ENCODE results near the gene RIC1. TPM values are rescaled to one million over a fixed set of nuclear protein-coding genes. Genes with fewer than 3 reads are reported as not detected.

Gene RIC1
- total and polyA plus RNA-seq, 2 of the 4 experiments (the other 2 are of a cell fraction): 28.8 to 76.9 TPM

DNA sequence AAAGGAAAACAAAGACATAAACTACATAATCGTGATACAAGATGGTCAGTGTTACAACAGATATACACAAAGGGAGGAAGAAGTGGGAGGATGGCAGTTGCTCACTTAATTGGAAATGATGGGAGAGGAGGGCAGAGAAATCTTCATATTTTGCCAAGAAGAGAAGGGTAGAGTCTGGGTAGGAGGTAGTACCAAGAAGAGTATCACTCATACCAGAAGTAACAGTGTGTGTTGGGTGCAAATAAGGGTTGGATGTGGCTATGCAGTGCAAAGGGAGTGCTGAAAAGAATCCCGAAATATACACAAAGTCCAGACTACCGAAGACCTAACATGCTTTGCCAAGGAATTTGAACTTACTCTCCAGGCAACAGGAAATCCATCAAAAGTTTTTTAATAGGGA is 163.0 kb downstream of the RIC1 start:
- Histone ChIP-seq H3K27ac (ENCODE audit: insufficient read depth, low read length) (no peak overlapping the region), H4K8ac (ENCODE audit: low read depth in 2 of 2, low read length in 2 of 2) (no peak overlapping the region), H3K14ac (replicated peaks; ENCODE audit: low read depth, low read length) (no peak overlapping the region), H3K4me1 (ENCODE audit: control insufficient read depth, insufficient read depth, low read length) (0 out of 2 replicates have a peak, but pooled peaks cover 2% of the 10 kb centered on the region), H2BK15ac (ENCODE audit: low read depth, low read length) (no peak overlapping the region), H2AK9ac (replicated peaks; ENCODE audit: low read depth, low read length, poor library complexity) (no peak overlapping the region), H3K4ac (ENCODE audit: low read depth, low read length) (no peak overlapping the region), H3K79me1 (ENCODE audit: low read depth in 1 of 2, low read length in 2 of 2) (peaks cover 0 to 5% of the 10 kb centered on the region in 2 experiments; a peak in 1 of 4 replicates), H2BK20ac (ENCODE audit: low read depth, low read length) (no peak overlapping the region), H3K9me1 (ENCODE audit: insufficient read depth, low read length) (peaks cover 6% of the 10 kb centered on the region; the same call in 1 of the 2 replicates), H3K36me3 (ENCODE audit: control insufficient read depth, insufficient read depth, low read length) (no peaks in the 10 kb centered on the region; the same call in 1 of the 2 replicates), H2BK120ac (ENCODE audit: low read depth, low read length) (no peak overlapping the region), H2AFZ (replicated peaks; ENCODE audit: low read length, poor library complexity) (no peak overlapping the region), H3K9ac (ENCODE audit: low read depth, low read length) (no peak overlapping the region), H4K5ac (ENCODE audit: low read depth, low read length) (no peak overlapping the region), H3K9me3 (ENCODE audit: control insufficient read depth, insufficient read depth, low read length) (no peaks in the 10 kb centered on the region), H3K4me3 (ENCODE audit: insufficient read depth, low read depth, low read length) (no peak overlapping the region), H4K91ac (ENCODE audit: insufficient read depth, low read depth, low read length) (no peak overlapping the region), H3K4me2 (ENCODE audit: low read depth, low read length) (no peak overlapping the region), H3K56ac (ENCODE audit: extremely low read depth, insufficient read depth, low read length) (no peak overlapping the region), H2AK5ac (ENCODE audit: low read depth, low read length) (no peak overlapping the region), H3K23ac (ENCODE audit: low read depth, low read length) (no peak overlapping the region), H2BK5ac (ENCODE audit: low read depth, low read length, poor library complexity, severe bottlenecking) (no peak overlapping the region), H3K18ac (ENCODE audit: low read depth, low read length) (no peak overlapping the region), H3K27me3 (ENCODE audit: control insufficient read depth, insufficient read depth, low read length) (no peaks in the 10 kb centered on the region), H4K20me1 (ENCODE audit: insufficient read depth, low read length) (no peaks in the 10 kb centered on the region)
- ChIA-PET CTCF (no interaction called here), POLR2A (ENCODE audit: unreplicated experiment) (no interaction called here)
- in situ Hi-C loops (cut with MboI; ENCODE audit: low sequenced_read_pairs): no loop called here
- intact Hi-C loops (cut with micrococcal nuclease): loop anchor here (10.0 kb wide), 1 partner anchor 513 kb away; no protein-coding TSS in a partner anchor
- no peak for TF ChIP-seq BHLHE40 (IDR thresholded peaks at IDR 0.05; ENCODE audit: low read depth, low read length)
- TF ChIP-seq, protein P1, sequence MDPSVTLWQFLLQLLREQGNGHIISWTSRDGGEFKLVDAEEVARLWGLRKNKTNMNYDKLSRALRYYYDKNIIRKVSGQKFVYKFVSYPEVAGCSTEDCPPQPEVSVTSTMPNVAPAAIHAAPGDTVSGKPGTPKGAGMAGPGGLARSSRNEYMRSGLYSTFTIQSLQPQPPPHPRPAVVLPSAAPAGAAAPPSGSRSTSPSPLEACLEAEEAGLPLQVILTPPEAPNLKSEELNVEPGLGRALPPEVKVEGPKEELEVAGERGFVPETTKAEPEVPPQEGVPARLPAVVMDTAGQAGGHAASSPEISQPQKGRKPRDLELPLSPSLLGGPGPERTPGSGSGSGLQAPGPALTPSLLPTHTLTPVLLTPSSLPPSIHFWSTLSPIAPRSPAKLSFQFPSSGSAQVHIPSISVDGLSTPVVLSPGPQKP (IDR thresholded peaks at IDR 0.05; ENCODE audit: borderline replicate concordance, low read depth, low read length): no peak
- TF ChIP-seq RFX5 (IDR thresholded peaks at IDR 0.05; ENCODE audit: low read depth, low read length): no peak
- no peak for TF ChIP-seq RCOR1 (IDR thresholded peaks at IDR 0.05; ENCODE audit: insufficient replicate concordance, low read length)
- no peak for TF ChIP-seq CHD1 (IDR thresholded peaks at IDR 0.05; ENCODE audit: low read depth, low read length)
- TF ChIP-seq, protein P2, sequence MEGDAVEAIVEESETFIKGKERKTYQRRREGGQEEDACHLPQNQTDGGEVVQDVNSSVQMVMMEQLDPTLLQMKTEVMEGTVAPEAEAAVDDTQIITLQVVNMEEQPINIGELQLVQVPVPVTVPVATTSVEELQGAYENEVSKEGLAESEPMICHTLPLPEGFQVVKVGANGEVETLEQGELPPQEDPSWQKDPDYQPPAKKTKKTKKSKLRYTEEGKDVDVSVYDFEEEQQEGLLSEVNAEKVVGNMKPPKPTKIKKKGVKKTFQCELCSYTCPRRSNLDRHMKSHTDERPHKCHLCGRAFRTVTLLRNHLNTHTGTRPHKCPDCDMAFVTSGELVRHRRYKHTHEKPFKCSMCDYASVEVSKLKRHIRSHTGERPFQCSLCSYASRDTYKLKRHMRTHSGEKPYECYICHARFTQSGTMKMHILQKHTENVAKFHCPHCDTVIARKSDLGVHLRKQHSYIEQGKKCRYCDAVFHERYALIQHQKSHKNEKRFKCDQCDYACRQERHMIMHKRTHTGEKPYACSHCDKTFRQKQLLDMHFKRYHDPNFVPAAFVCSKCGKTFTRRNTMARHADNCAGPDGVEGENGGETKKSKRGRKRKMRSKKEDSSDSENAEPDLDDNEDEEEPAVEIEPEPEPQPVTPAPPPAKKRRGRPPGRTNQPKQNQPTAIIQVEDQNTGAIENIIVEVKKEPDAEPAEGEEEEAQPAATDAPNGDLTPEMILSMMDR (conservative IDR thresholded peaks at IDR 0.05; ENCODE audit: low read depth, low read length): no peak
- no peak for TF ChIP-seq POLR2A (IDR thresholded peaks at IDR 0.05; ENCODE audit: low read depth, low read length)
- TF ChIP-seq CEBPB (IDR thresholded peaks at IDR 0.05; ENCODE audit: low read depth, low read length): no peak
- TF ChIP-seq NFE2L2 (IDR thresholded peaks at IDR 0.05; ENCODE audit: low read depth, low read length): no peak
- TF ChIP-seq, protein P3, sequence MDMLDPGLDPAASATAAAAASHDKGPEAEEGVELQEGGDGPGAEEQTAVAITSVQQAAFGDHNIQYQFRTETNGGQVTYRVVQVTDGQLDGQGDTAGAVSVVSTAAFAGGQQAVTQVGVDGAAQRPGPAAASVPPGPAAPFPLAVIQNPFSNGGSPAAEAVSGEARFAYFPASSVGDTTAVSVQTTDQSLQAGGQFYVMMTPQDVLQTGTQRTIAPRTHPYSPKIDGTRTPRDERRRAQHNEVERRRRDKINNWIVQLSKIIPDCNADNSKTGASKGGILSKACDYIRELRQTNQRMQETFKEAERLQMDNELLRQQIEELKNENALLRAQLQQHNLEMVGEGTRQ (IDR thresholded peaks at IDR 0.05; ENCODE audit: low read depth, low read length): no peak
- TF ChIP-seq SMC3 (IDR thresholded peaks at IDR 0.05; ENCODE audit: low read depth, low read length): no peak
- TF ChIP-seq MAFK (IDR thresholded peaks at IDR 0.05; ENCODE audit: low read depth, low read length): no peak
- no peak for TF ChIP-seq MAZ (IDR thresholded peaks at IDR 0.05; ENCODE audit: borderline replicate concordance, low read depth, low read length)
- no peak for TF ChIP-seq FOS (IDR thresholded peaks at IDR 0.05; ENCODE audit: low read depth, low read length)
- no peak for TF ChIP-seq RAD21 (IDR thresholded peaks at IDR 0.05; ENCODE audit: low read length)
- TF ChIP-seq MXI1 (IDR thresholded peaks at IDR 0.05; ENCODE audit: borderline replicate concordance, low read depth, low read length): no peak
- no TSS peak for BruUV-seq (replicated peaks)
- dilution Hi-C loops (cut with HindIII; ENCODE audit: low sequenced_read_pairs, unreplicated experiment): no loop called here
- WGBS, 2 experiments (ENCODE audit: extremely low coverage in 2 of 2, insufficient read length in 1 of 2): no CpG with 5 or more reads among the region's 3 CpGs
- DNase-seq (no peak), ATAC-seq (ENCODE audit: low read depth) (no peak)
